HepG2 (cell line): ENCODE results near the gene TEX22. TPM values are rescaled to one million over a fixed set of nuclear protein-coding genes. Genes with fewer than 3 reads are reported as not detected.
A peak's percentile ranks its signal among the peaks of the same experiment; 100 is the strongest.

Experiments used
- ADNP ChIP-seq: sonication (generic); formaldehyde crosslinking; IDR thresholded peaks from 2 replicates; pipeline ENCODE4 v1.4.0; 2020; ENCODE audit warnings: missing genetic modification reagents
- ERF ChIP-seq: IDR thresholded peaks from 2 replicates; pipeline ENCODE4 v1.6.1; 2018; ENCODE audit warnings: missing biosample characterization, missing genetic modification reagents
- FOXJ3 ChIP-seq: sonication (generic); formaldehyde crosslinking; IDR thresholded peaks from 2 replicates; pipeline ENCODE4 v1.4.0; 2020; ENCODE audit warnings: missing genetic modification reagents, mild to moderate bottlenecking, borderline replicate concordance
- HES4 ChIP-seq: sonication (generic); formaldehyde crosslinking; IDR thresholded peaks from 2 replicates; pipeline ENCODE4 v1.9.0; 2021; ENCODE audit warnings: mild to moderate bottlenecking, missing genetic modification reagents, borderline replicate concordance
- HNRNPLL ChIP-seq: fragments of 200-400 bp; formaldehyde crosslinking; IDR thresholded peaks from 2 replicates; pipeline ENCODE4 v1.6.1; 2017; ENCODE audit warnings: mild to moderate bottlenecking, low read depth, low read length; ENCODE audit not compliant: poor library complexity, severe bottlenecking
- IKZF4 ChIP-seq: sonication (generic); formaldehyde crosslinking; IDR thresholded peaks from 2 replicates; pipeline ENCODE4 v1.5.1; 2020; ENCODE audit warnings: borderline replicate concordance, mild to moderate bottlenecking, low read depth, missing genetic modification reagents; ENCODE audit errors: not compliant biosample characterization
- KAT8 ChIP-seq: IDR thresholded peaks from 2 replicates; pipeline ENCODE4 v1.6.1; 2016; ENCODE audit warnings: missing genetic modification reagents, missing compliant biosample characterization
- NFIC ChIP-seq: IDR thresholded peaks from 2 replicates; pipeline ENCODE4 v1.6.1; 2012; ENCODE audit warnings: mild to moderate bottlenecking, low read length, inconsistent platforms
- PHF8 ChIP-seq: sonication (generic); formaldehyde crosslinking; IDR thresholded peaks from 2 replicates; pipeline ENCODE4 v1.5.0; 2020; ENCODE audit warnings: missing genetic modification reagents
- YEATS4 ChIP-seq: sonication (generic); formaldehyde crosslinking; IDR thresholded peaks from 2 replicates; pipeline ENCODE4 v1.4.0; 2020; ENCODE audit warnings: missing genetic modification reagents, borderline replicate concordance
- ZNF136 ChIP-seq: sonication (generic); formaldehyde crosslinking; IDR thresholded peaks from 2 replicates; pipeline ENCODE4 v1.8.1; 2022; ENCODE audit warnings: low read depth, mild to moderate bottlenecking, moderate library complexity, missing genetic modification reagents
- ZNF430 ChIP-seq: sonication (generic); formaldehyde crosslinking; IDR thresholded peaks from 2 replicates; pipeline ENCODE4 v1.9.0; 2021; ENCODE audit warnings: mild to moderate bottlenecking, missing genetic modification reagents
- ZNF543 ChIP-seq: sonication (generic); formaldehyde crosslinking; IDR thresholded peaks from 2 replicates; pipeline ENCODE4 v1.4.0; 2020; ENCODE audit warnings: mild to moderate bottlenecking, missing genetic modification reagents
- ZNF572 ChIP-seq: sonication (generic); formaldehyde crosslinking; IDR thresholded peaks from 2 replicates; pipeline ENCODE4 v1.5.1; 2020; ENCODE audit warnings: mild to moderate bottlenecking, missing genetic modification reagents
- ZNF746 ChIP-seq: sonication (generic); formaldehyde crosslinking; IDR thresholded peaks from 2 replicates; pipeline ENCODE4 v1.8.0; 2022; ENCODE audit warnings: mild to moderate bottlenecking, missing genetic modification reagents
- ZNF766 ChIP-seq: sonication (generic); formaldehyde crosslinking; IDR thresholded peaks from 2 replicates; pipeline ENCODE4 v1.5.0; 2020; ENCODE audit warnings: missing genetic modification reagents, borderline replicate concordance
- polyA plus RNA-seq, 8 experiments: library from polyadenylated mRNA; depleted of rRNA in 3 of 8; stranded (reverse) in 7 of 8; unstranded in 1 of 8; fragments of >200 nt; fragmentation: Illumina TruSeq in 4 of 8; extraction: Trizol in 4 of 8; gene quantifications; 2 replicates each; pipeline versions ENCODE4 v1.2.1 to v1.2.3, GENCODE V29; 2011 to 2016; ENCODE audit warnings: low read depth in 4 of 8, missing spikeins in 1 of 8, mixed read lengths in 1 of 8; ENCODE audit not compliant: insufficient read depth in 1 of 8
- total RNA-seq, 5 experiments: library from RNA; depleted of rRNA; stranded (reverse); fragments of >200 nt; fragmentation: Illumina TruSeq; extraction: Trizol; gene quantifications; 2 replicates each; pipeline ENCODE4 v1.2.3, GENCODE V29; 2016; ENCODE audit warnings: low read depth in 1 of 5
- TF ChIP-seq, protein P1 (sequence below): sonication (generic); formaldehyde crosslinking; IDR thresholded peaks from 2 replicates; pipeline ENCODE4 v1.5.0; 2020; ENCODE audit warnings: mild to moderate bottlenecking, missing genetic modification reagents
- TF ChIP-seq, protein P2 (sequence below): IDR thresholded peaks from 2 replicates; pipeline ENCODE4 v1.6.1; 2016; ENCODE audit warnings: mild to moderate bottlenecking
- TF ChIP-seq, protein P3 (sequence below): sonication (generic); formaldehyde crosslinking; IDR thresholded peaks from 2 replicates; pipeline ENCODE4 v1.4.0; 2020; ENCODE audit warnings: mild to moderate bottlenecking, missing genetic modification reagents
- TF ChIP-seq, protein P4 (sequence below): sonication (generic); formaldehyde crosslinking; IDR thresholded peaks from 2 replicates; pipeline ENCODE4 v1.9.0; 2021; ENCODE audit warnings: mild to moderate bottlenecking, missing genetic modification reagents

TEX22 gene
- total and polyA plus RNA-seq, 2 of the 13 experiments (the other 11 are each of a cell fraction or from before 2014, with no cell fraction given) = 0.07 to 0.27 TPM

DNA sequence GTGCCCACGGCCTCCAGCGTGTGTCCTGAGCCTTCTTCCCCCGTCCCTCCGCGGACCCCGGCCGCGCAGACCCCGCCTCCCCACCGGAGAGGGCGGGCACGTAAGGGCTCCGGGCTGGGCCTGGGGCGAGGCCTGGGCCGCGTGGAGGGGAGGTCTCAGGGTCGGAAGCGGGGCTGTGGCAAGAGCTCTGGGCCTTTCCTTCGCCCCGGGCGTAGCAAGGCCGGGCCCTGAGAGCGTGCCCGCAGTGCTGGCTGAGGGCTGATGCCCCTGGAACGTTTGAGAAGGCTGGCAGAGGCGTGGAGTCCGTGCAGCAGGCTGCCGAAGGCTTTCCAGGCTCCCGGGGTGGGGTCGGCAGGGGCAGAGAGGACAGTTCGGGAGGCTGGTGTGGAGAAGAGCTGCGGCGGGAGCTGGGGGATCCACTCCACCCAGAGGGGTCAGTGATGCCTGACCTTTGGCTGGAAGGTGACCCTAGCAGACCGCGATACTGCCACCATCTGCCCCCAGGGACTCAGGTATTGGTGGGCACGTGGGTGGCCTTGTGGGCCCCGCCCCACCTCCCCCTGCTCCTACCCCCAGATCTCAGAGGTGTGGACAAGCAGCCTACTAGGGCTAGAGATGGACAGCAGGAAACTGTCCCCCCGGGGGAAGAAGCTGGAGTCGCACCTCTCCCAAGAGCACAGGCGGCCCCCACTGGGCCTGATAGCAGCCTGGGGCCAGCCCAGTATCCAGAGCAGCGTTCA lies 558 bp downstream of the TEX22 start (continued):
- TF ChIP-seq FOXJ3 (CRISPR knock-in tag) = no peak
- TF ChIP-seq, protein P1, sequence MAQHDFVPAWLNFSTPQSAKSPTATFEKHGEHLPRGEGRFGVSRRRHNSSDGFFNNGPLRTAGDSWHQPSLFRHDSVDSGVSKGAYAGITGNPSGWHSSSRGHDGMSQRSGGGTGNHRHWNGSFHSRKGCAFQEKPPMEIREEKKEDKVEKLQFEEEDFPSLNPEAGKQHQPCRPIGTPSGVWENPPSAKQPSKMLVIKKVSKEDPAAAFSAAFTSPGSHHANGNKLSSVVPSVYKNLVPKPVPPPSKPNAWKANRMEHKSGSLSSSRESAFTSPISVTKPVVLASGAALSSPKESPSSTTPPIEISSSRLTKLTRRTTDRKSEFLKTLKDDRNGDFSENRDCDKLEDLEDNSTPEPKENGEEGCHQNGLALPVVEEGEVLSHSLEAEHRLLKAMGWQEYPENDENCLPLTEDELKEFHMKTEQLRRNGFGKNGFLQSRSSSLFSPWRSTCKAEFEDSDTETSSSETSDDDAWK (CRISPR knock-in tag) = no peak
- 0 out of 2 replicates have a peak, but pooled peaks have one; percentile 68 for TF ChIP-seq ZNF136 (CRISPR knock-in tag)
- no peak for TF ChIP-seq ERF
- peak; percentile 94 for TF ChIP-seq HES4 (CRISPR knock-in tag)
- TF ChIP-seq ZNF572 (CRISPR knock-in tag) = no peak
- peak; percentile 37 for TF ChIP-seq HNRNPLL
- TF ChIP-seq, protein P2, sequence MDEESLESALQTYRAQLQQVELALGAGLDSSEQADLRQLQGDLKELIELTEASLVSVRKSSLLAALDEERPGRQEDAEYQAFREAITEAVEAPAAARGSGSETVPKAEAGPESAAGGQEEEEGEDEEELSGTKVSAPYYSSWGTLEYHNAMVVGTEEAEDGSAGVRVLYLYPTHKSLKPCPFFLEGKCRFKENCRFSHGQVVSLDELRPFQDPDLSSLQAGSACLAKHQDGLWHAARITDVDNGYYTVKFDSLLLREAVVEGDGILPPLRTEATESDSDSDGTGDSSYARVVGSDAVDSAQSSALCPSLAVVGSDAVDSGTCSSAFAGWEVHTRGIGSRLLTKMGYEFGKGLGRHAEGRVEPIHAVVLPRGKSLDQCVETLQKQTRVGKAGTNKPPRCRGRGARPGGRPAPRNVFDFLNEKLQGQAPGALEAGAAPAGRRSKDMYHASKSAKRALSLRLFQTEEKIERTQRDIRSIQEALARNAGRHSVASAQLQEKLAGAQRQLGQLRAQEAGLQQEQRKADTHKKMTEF (CRISPR knock-in tag) = peak; percentile 76; the same call in 1 of the 2 replicates
- TF ChIP-seq, protein P3, sequence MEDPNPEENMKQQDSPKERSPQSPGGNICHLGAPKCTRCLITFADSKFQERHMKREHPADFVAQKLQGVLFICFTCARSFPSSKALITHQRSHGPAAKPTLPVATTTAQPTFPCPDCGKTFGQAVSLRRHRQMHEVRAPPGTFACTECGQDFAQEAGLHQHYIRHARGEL (CRISPR knock-in tag) = peak; percentile 82; the same call in 1 of the 2 replicates
- TF ChIP-seq ZNF543 = peak; percentile 67; the same call in 1 of the 2 replicates
- TF ChIP-seq KAT8 (CRISPR knock-in tag) = peak; percentile 67
- 0 out of 2 replicates have a peak, but pooled peaks have one; percentile 51 for TF ChIP-seq ZNF746
- TF ChIP-seq ZNF430 (CRISPR knock-in tag) = peak; percentile 94
- peak; percentile 64 for TF ChIP-seq IKZF4 (CRISPR knock-in tag)
- TF ChIP-seq NFIC = no peak
- peak; percentile 72; the same call in 1 of the 2 replicates for TF ChIP-seq YEATS4
- TF ChIP-seq ZNF766 (CRISPR knock-in tag) = no peak
- TF ChIP-seq ADNP (CRISPR knock-in tag) = no peak
- TF ChIP-seq, protein P4, sequence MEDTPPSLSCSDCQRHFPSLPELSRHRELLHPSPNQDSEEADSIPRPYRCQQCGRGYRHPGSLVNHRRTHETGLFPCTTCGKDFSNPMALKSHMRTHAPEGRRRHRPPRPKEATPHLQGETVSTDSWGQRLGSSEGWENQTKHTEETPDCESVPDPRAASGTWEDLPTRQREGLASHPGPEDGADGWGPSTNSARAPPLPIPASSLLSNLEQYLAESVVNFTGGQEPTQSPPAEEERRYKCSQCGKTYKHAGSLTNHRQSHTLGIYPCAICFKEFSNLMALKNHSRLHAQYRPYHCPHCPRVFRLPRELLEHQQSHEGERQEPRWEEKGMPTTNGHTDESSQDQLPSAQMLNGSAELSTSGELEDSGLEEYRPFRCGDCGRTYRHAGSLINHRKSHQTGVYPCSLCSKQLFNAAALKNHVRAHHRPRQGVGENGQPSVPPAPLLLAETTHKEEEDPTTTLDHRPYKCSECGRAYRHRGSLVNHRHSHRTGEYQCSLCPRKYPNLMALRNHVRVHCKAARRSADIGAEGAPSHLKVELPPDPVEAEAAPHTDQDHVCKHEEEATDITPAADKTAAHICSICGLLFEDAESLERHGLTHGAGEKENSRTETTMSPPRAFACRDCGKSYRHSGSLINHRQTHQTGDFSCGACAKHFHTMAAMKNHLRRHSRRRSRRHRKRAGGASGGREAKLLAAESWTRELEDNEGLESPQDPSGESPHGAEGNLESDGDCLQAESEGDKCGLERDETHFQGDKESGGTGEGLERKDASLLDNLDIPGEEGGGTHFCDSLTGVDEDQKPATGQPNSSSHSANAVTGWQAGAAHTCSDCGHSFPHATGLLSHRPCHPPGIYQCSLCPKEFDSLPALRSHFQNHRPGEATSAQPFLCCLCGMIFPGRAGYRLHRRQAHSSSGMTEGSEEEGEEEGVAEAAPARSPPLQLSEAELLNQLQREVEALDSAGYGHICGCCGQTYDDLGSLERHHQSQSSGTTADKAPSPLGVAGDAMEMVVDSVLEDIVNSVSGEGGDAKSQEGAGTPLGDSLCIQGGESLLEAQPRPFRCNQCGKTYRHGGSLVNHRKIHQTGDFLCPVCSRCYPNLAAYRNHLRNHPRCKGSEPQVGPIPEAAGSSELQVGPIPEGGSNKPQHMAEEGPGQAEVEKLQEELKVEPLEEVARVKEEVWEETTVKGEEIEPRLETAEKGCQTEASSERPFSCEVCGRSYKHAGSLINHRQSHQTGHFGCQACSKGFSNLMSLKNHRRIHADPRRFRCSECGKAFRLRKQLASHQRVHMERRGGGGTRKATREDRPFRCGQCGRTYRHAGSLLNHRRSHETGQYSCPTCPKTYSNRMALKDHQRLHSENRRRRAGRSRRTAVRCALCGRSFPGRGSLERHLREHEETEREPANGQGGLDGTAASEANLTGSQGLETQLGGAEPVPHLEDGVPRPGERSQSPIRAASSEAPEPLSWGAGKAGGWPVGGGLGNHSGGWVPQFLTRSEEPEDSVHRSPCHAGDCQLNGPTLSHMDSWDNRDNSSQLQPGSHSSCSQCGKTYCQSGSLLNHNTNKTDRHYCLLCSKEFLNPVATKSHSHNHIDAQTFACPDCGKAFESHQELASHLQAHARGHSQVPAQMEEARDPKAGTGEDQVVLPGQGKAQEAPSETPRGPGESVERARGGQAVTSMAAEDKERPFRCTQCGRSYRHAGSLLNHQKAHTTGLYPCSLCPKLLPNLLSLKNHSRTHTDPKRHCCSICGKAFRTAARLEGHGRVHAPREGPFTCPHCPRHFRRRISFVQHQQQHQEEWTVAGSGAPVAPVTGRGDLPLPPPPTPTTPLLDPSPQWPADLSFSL (CRISPR knock-in tag) = 0 out of 2 replicates have a peak, but pooled peaks have one; percentile 21
- peak; percentile 90 for TF ChIP-seq PHF8 (CRISPR knock-in tag)
